Measurements from ENCODE around the gene BAIAP3.

BAIAP3 gene

DNA sequence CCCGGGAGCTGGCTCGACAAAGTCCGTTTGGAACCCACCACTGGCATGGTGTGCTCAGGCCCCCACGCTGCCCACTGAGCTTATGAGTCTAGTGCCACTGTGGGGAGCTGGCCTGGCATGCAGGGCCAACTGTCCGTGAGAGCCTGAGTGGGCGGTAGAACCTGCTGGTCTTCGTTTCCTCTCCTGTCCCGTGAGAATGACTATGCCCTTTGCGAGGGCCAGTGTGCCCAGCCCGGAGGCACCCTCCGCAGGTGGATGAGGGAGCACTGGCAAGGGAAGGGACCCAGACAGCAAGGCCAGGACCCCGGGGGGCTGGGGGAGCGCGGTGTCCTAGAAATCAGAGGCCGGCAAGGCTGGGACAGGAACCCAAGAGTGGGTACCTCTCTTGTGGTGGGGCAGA is 3.2 kb downstream of the BAIAP3 start:
- TF ChIP-seq, protein P1, sequence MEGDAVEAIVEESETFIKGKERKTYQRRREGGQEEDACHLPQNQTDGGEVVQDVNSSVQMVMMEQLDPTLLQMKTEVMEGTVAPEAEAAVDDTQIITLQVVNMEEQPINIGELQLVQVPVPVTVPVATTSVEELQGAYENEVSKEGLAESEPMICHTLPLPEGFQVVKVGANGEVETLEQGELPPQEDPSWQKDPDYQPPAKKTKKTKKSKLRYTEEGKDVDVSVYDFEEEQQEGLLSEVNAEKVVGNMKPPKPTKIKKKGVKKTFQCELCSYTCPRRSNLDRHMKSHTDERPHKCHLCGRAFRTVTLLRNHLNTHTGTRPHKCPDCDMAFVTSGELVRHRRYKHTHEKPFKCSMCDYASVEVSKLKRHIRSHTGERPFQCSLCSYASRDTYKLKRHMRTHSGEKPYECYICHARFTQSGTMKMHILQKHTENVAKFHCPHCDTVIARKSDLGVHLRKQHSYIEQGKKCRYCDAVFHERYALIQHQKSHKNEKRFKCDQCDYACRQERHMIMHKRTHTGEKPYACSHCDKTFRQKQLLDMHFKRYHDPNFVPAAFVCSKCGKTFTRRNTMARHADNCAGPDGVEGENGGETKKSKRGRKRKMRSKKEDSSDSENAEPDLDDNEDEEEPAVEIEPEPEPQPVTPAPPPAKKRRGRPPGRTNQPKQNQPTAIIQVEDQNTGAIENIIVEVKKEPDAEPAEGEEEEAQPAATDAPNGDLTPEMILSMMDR (IDR thresholded peaks at IDR 0.05; ENCODE audit: poor library complexity, severe bottlenecking): no peak
- ATAC-seq (ENCODE audit: low read depth) (no peak), DNase-seq (ENCODE audit: low spot score) (no peak)
- H3K27me3 ChIP-seq (ENCODE audit: insufficient read depth, poor library complexity, severe bottlenecking): peaks cover 41% of the 10 kb centered on the region
- no peaks in the 10 kb centered on the region for H3K9me3 ChIP-seq (ENCODE audit: severe bottlenecking)
- H3K4me3 ChIP-seq (ENCODE audit: severe bottlenecking): no peak overlapping the region
- H3K36me3 ChIP-seq (ENCODE audit: low read depth): no peaks in the 10 kb centered on the region
- H3K27ac ChIP-seq (ENCODE audit: poor library complexity, severe bottlenecking): no peak overlapping the region
- peaks cover 4% of the 10 kb centered on the region for H3K4me1 ChIP-seq (ENCODE audit: insufficient read depth, poor library complexity, severe bottlenecking)

DNA sequence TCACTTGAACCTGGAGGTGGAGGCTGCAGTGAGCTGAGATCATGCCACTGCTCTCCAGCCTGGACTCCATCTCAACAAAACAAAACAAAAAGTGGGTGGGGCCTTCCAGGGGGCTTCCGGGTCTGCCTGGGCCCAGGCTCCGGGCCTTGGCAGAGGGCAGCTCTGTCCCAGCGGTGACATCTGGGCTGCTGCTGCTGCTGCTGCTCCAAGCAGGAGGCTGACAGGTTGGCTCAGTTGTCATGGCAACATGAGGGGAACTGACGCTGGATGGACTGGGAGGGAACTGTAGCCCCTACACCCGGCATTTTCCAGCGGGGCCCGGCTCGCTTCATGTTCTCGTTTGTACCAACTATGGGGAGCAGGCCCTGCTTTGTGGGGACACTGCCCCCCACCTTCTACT is 4.0 kb downstream of the BAIAP3 start:
- Histone ChIP-seq H3K4me1 (ENCODE audit: insufficient read depth, poor library complexity, severe bottlenecking) (no peaks in the 10 kb centered on the region), H3K4me3 (ENCODE audit: severe bottlenecking) (no peak overlapping the region), H3K9me3 (ENCODE audit: severe bottlenecking) (no peaks in the 10 kb centered on the region), H3K27ac (ENCODE audit: poor library complexity, severe bottlenecking) (no peak overlapping the region), H3K36me3 (ENCODE audit: low read depth) (no peaks in the 10 kb centered on the region), H3K27me3 (ENCODE audit: insufficient read depth, poor library complexity, severe bottlenecking) (peaks cover 33% of the 10 kb centered on the region)
- DNase-seq (ENCODE audit: low spot score) (no peak), ATAC-seq (ENCODE audit: low read depth) (no peak)
- TF ChIP-seq, protein P1 (IDR thresholded peaks at IDR 0.05; ENCODE audit: poor library complexity, severe bottlenecking): no peak

DNA sequence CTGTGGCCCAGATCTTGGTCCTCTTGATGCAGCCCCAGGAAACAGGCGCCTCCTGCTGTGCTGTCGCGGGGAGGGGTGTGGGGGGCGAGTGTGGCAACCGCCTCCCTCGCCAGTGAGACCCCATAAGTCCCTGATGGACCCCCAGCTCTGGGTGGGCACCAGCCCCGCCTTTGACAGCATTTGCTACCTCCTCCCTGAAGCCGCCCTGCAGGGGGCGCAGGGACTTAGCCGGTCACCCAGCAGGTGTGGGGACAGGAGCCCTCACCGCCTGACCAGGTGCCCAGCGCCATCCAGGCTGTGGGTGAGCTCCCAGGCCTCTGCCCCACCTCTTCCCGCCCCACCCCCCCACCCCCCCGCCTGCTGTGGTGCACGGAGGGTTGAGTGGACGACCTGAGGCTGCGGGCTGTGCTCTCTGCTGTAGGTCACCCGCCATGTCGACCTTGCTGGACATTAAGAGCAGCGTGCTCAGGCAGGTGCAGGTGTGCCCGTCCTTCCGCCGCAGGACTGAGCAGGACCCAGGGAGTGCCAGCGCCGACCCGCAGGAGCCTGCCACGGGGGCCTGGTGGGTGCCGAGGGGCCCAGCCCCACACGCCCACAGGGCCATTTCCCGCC is 4.8 kb downstream of the BAIAP3 start:
- H3K4me3 ChIP-seq (ENCODE audit: severe bottlenecking): no peak overlapping the region
- H3K27me3 ChIP-seq (ENCODE audit: insufficient read depth, poor library complexity, severe bottlenecking): peaks cover 25% of the 10 kb centered on the region
- TF ChIP-seq, protein P1 (IDR thresholded peaks at IDR 0.05; ENCODE audit: poor library complexity, severe bottlenecking): peak; percentile 43
- no peak for DNase-seq (ENCODE audit: low spot score)
- no peaks in the 10 kb centered on the region for H3K4me1 ChIP-seq (ENCODE audit: insufficient read depth, poor library complexity, severe bottlenecking)
- H3K9me3 ChIP-seq (ENCODE audit: severe bottlenecking): no peaks in the 10 kb centered on the region
- no peak overlapping the region for H3K27ac ChIP-seq (ENCODE audit: poor library complexity, severe bottlenecking)
- ATAC-seq (ENCODE audit: low read depth): no peak
- no peaks in the 10 kb centered on the region for H3K36me3 ChIP-seq (ENCODE audit: low read depth)

DNA sequence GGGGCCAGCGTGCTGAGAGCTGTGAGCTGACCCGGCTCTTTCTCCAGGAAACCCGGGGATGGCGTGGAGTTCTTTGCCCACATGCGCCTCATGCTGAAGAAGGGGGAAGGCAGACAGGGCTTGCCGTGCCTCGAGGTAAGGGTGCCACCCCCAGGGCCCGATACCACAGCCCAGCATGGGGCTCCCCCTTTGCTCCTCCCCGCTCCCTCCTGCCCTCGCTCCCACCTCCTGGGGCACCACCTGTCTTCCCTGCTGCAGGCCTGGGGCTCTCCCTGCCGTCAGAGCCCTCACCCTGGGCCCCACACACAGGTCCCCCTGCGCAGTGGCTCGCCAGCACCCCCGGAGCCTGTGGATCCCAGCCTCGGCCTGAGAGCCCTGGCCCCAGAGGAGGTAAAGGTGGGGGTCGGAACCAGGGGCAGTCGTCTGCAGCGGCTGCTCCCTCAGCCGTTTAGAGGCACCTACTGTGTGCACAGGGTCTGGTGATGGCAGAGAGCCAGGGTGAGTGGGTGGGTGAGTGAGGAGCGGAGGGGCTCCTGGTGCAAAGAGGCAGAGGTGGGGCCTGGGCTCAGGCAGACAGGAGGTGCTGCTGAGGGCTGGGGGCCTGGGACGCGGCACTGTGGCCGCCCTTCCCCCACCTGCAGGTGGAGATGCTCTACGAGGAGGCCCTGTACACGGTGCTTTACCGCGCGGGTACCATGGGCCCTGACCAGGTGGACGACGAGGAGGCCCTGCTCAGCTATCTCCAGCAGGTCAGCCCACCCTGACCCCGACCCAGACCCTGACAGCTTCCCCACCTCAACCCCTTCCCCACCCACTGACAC is 5.6 kb downstream of the BAIAP3 start:
- Histone ChIP-seq H3K27me3 (ENCODE audit: insufficient read depth, poor library complexity, severe bottlenecking) (peaks cover 19% of the 10 kb centered on the region), H3K27ac (ENCODE audit: poor library complexity, severe bottlenecking) (no peak overlapping the region), H3K4me3 (ENCODE audit: severe bottlenecking) (no peak overlapping the region), H3K9me3 (ENCODE audit: severe bottlenecking) (no peaks in the 10 kb centered on the region), H3K4me1 (ENCODE audit: insufficient read depth, poor library complexity, severe bottlenecking) (no peaks in the 10 kb centered on the region), H3K36me3 (ENCODE audit: low read depth) (no peaks in the 10 kb centered on the region)
- ATAC-seq (ENCODE audit: low read depth): no peak
- no peak for DNase-seq (ENCODE audit: low spot score)
- TF ChIP-seq, protein P1 (IDR thresholded peaks at IDR 0.05; ENCODE audit: poor library complexity, severe bottlenecking): no peak

All from RWPE2 (cell line).